Daoy (cell line): ENCODE results near the gene MFAP3. TPM values are rescaled to one million over a fixed set of nuclear protein-coding genes. Genes with fewer than 3 reads are reported as not detected.
"Not testable (repeated sequence)": the region's sequence is repeated elsewhere in the genome, so short reads cannot be mapped to it uniquely, and the experiment has no call there.

Source experiments
- DNase-seq: peaks from one replicate; pipeline ENCODE4 v3.0.0-alpha.2; 2015; ENCODE audit warnings: low read depth
- total RNA-seq: library from RNA; depleted of rRNA; stranded (reverse); fragments of >200 nt; shearing (Covaris generic); gene quantifications from 2 replicates; pipeline ENCODE4 v1.2.3, GENCODE V29; 2014; rRNA removed

The MFAP3 gene
- 60.5 and 68.5 TPM in 2 replicates for total RNA-seq

- peak; percentile 95 for DNase-seq
Observed at GRCh38 chr5:154038707-154039457, at the start of gene MFAP3, which contains the start of gene FAM114A2. Gene MFAP3, plus strand, starts transcription at chr5:154038967. Its CDS starts 10,756 bp downstream, at chr5:154049723. Gene FAM114A2, minus strand, starts transcription at chr5:154038910. Its CDS starts 3,957 bp downstream, at chr5:154034953.

- DNase-seq, result no peak
Observed at GRCh38 chr5:153991168-153991567, 47.6 kb upstream of the MFAP3 start.

GRCh38 chr5:153998010-153998409 lies 40.8 kb upstream of the MFAP3 start:
- DNase-seq, result no peak

- DNase-seq, result no peak
Observed at GRCh38 chr5:153998768-153999167, 40.0 kb upstream of the MFAP3 start.

- DNase-seq, result no peak
Observed at GRCh38 chr5:153999995-154000394, 38.8 kb upstream of the MFAP3 start.

GRCh38 chr5:154000703-154001102 lies 38.1 kb upstream of the MFAP3 start:
- no peak for DNase-seq

GRCh38 chr5:154002093-154002492 lies 36.7 kb upstream of the MFAP3 start:
- DNase-seq, result no peak

- DNase-seq, result no peak
Observed at GRCh38 chr5:154002511-154003020, 36.2 kb upstream of the MFAP3 start.

GRCh38 chr5:154005648-154006047 lies 33.1 kb upstream of the MFAP3 start:
- no peak for DNase-seq

- no peak for DNase-seq
Observed at GRCh38 chr5:154010660-154011059, 28.1 kb upstream of the MFAP3 start.

GRCh38 chr5:154015071-154015693 lies 23.6 kb upstream of the MFAP3 start:
- no peak for DNase-seq

- DNase-seq, result not testable (repeated sequence)
Observed at GRCh38 chr5:154018919-154019318, 19.8 kb upstream of the MFAP3 start.

GRCh38 chr5:154025951-154026350 lies 12.8 kb upstream of the MFAP3 start:
- no peak for DNase-seq

GRCh38 chr5:154031937-154032489 lies 6.8 kb upstream of the MFAP3 start:
- DNase-seq, result no peak

- DNase-seq, result no peak
Observed at GRCh38 chr5:154034944-154035343, 3.8 kb upstream of the MFAP3 start.

GRCh38 chr5:154038261-154038706 lies 483 bp upstream of the MFAP3 start:
- DNase-seq, result peak; percentile 44

- no peak for DNase-seq
Observed at GRCh38 chr5:154039458-154039829, 677 bp downstream of the MFAP3 start.

- DNase-seq, result no peak
Observed at GRCh38 chr5:154042766-154043165, 4.0 kb downstream of the MFAP3 start.

- no peak for DNase-seq
Observed at GRCh38 chr5:154044099-154044498, 5.3 kb downstream of the MFAP3 start.

- DNase-seq, result no peak
Observed at GRCh38 chr5:154044581-154044980, 5.8 kb downstream of the MFAP3 start.

GRCh38 chr5:154046486-154046885 lies 7.7 kb downstream of the MFAP3 start:
- no peak for DNase-seq

- DNase-seq, result no peak
Observed at GRCh38 chr5:154047324-154047723, 8.6 kb downstream of the MFAP3 start.

- no peak for DNase-seq
Observed at GRCh38 chr5:154049636-154050035, 10.9 kb downstream of the MFAP3 start.
